Medulla oblongata (tissue), 1 donor: ENCODE measurements around the gene LSMEM2.
"Not testable (repeated sequence)": the region's sequence is repeated elsewhere in the genome, so short reads cannot be mapped to it uniquely, and the experiment has no call there.

Experiments used
- DNase-seq: peaks from one replicate; pipeline ENCODE4 v3.0.0-alpha.2; 2015; ENCODE audit errors: extremely low spot score

The LSMEM2 gene

GRCh38 chr3:50245831-50246516 lies 32.9 kb upstream of the LSMEM2 start:
- DNase-seq: peak; percentile 92

- DNase-seq: no peak
Observed at GRCh38 chr3:50246517-50246954, 32.4 kb upstream of the LSMEM2 start.

- DNase-seq: no peak
Observed at GRCh38 chr3:50248387-50248786, 30.5 kb upstream of the LSMEM2 start.

- no peak for DNase-seq
Observed at GRCh38 chr3:50249457-50249856, 29.4 kb upstream of the LSMEM2 start.

- no peak for DNase-seq
Observed at GRCh38 chr3:50250514-50250913, 28.4 kb upstream of the LSMEM2 start.

- DNase-seq: no peak
Observed at GRCh38 chr3:50251220-50251619, 27.7 kb upstream of the LSMEM2 start.

GRCh38 chr3:50254577-50255250 lies 24.2 kb upstream of the LSMEM2 start:
- no peak for DNase-seq

- no peak for DNase-seq
Observed at GRCh38 chr3:50255251-50255615, 23.7 kb upstream of the LSMEM2 start.

GRCh38 chr3:50256978-50257890 lies 21.7 kb upstream of the LSMEM2 start:
- no peak for DNase-seq

- no peak for DNase-seq
Observed at GRCh38 chr3:50258029-50258680, 20.7 kb upstream of the LSMEM2 start.

GRCh38 chr3:50258979-50259378 lies 19.9 kb upstream of the LSMEM2 start:
- no peak for DNase-seq

- DNase-seq: no peak
Observed at GRCh38 chr3:50259432-50260026, 19.4 kb upstream of the LSMEM2 start.

- peak; percentile 97 for DNase-seq
Observed at GRCh38 chr3:50260027-50260941, 18.6 kb upstream of the LSMEM2 start.

GRCh38 chr3:50260942-50261441 lies 17.9 kb upstream of the LSMEM2 start:
- no peak for DNase-seq

GRCh38 chr3:50261505-50261904 lies 17.4 kb upstream of the LSMEM2 start:
- no peak for DNase-seq

GRCh38 chr3:50262200-50262599 lies 16.7 kb upstream of the LSMEM2 start:
- not testable (repeated sequence) for DNase-seq

GRCh38 chr3:50262778-50263177 lies 16.1 kb upstream of the LSMEM2 start:
- no peak for DNase-seq

- no peak for DNase-seq
Observed at GRCh38 chr3:50263478-50264382, 15.2 kb upstream of the LSMEM2 start.

- DNase-seq: peak; percentile 92
Observed at GRCh38 chr3:50264383-50264963, 14.4 kb upstream of the LSMEM2 start.
